ENCODE data around the gene RIPPLY3. TPM values are rescaled to one million over a fixed set of nuclear protein-coding genes. Genes with fewer than 3 reads are reported as not detected.
A peak's percentile ranks its signal among the peaks of the same experiment; 100 is the strongest.

The RIPPLY3 gene, protein sequence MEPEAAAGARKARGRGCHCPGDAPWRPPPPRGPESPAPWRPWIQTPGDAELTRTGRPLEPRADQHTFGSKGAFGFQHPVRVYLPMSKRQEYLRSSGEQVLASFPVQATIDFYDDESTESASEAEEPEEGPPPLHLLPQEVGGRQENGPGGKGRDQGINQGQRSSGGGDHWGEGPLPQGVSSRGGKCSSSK
- total RNA-seq: under 1 TPM in 1 of 2 donors, not detected in 1; 0.11 TPM
- long read RNA-seq: 0 reads

DNA sequence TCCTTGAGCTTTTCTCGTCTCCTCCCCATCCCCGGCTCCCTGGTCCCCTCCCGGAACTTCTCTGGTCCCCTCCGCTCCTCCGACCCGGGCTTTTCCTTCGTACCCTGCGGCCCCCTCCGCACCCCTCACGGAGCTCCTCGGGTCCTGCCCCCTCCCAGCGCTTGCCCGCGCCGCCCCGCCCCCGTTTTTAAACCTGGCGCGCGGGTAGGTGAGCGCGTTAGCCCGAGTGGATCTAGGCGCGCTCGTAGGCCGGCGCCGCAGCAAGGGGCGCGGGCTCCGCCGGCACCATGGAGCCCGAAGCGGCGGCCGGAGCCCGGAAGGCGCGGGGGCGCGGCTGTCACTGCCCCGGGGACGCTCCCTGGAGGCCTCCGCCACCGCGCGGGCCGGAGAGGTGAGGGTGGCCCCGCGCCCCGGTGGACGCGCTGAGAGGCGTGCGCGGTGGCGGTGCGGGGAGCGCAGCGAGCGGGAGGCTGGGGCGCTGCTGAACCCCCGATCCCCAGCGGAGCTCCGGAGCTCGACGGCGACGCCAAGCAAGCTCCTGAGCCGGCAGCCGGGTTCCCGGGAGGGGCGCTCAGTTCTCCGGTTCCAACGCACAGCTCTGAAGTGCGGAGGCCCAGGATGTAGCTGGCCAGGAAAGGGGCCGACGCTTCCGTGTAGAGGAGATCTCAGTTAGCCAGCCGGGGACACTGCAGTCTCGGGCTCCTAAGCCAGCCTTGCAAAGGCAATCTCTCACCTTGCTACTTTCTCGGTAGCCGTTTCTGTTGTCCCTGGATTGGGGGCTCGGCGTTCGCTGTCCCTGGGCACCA is at the start of gene RIPPLY3:
Gene RIPPLY3, plus strand, starts transcription at position 217 of the 806 bp plus-strand sequence. Its CDS starts 71 bp downstream, at position 288.
- peak in 1 of 2 donors; percentile 30 for DNase-seq
- intact Hi-C loops (cut with DNase I, micrococcal nuclease): no loop called here
- ATAC-seq: peak; percentile 28

DNA sequence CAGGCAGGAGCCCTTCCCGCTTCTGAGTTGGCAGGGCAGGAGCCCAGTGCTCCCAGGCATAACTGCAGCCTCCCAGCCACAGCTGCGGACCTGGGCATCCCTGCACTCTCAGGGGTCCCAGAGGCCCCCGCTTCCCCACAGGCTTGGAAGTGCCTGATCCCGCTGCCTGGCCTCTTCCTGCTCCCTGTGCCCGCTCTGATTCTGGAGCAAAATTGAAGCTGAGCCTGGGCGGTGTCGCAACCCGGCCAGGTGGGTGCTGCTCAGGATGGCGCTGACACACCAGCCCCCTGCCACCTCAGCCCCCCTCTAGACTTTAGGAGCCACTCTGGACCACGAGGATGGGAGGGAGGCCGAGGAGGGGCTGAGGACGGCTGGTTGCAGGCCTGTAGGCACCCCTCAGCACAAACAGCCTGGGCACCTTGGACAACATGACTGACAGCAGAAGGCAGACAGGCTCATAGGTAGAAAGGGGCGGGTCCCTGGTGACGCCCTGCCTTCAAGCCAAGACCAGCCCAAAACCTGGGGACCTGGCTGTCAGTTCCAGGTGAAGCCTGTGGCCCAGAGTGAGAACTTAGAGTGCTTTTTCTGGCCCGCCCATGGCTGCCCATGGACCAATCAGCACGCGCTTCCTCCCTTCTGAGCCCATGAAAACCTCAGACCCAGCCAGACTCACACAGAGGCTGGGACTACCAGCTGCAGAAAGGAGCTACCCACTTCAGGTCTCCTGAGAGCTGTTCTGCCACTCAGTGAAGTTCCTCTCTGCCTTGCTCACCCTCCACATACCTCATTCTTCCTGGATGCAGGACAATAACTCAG is 47.3 kb upstream of the RIPPLY3 start:
- ATAC-seq (peak; percentile 4), DNase-seq (no peak)
- intact Hi-C loops (cut with DNase I, micrococcal nuclease): no loop called here

DNA sequence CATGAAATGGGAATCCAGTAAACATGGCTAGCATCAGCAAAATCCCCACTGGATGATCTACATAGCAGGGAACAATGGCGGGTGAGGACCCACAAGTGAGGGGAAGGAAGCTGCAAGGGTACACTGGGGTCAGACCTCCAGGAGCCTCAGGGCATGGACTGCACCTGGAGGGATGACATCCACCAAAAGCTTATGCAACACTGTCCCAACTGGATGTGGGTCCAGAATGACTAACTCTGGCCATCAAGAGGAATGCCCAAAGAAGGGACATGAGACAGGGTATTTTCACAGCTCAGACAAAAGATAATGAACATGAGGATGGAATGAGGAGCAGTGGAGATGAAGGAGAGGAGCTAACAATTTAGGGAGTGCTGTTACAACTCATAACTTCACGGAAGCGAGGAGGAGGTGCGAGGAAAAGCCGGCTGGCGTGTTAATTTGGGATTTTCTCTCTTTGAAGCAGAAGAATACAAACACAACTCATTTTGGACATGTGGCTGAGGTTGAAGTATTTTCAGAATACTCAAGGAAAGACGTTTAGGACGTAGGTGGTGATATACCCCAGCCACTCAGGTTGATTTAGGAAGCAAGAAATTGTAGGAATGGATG is 45.7 kb upstream of the RIPPLY3 start:
- intact Hi-C loops (cut with DNase I, micrococcal nuclease): no loop called here
- no peak for ATAC-seq
- DNase-seq: no peak

DNA sequence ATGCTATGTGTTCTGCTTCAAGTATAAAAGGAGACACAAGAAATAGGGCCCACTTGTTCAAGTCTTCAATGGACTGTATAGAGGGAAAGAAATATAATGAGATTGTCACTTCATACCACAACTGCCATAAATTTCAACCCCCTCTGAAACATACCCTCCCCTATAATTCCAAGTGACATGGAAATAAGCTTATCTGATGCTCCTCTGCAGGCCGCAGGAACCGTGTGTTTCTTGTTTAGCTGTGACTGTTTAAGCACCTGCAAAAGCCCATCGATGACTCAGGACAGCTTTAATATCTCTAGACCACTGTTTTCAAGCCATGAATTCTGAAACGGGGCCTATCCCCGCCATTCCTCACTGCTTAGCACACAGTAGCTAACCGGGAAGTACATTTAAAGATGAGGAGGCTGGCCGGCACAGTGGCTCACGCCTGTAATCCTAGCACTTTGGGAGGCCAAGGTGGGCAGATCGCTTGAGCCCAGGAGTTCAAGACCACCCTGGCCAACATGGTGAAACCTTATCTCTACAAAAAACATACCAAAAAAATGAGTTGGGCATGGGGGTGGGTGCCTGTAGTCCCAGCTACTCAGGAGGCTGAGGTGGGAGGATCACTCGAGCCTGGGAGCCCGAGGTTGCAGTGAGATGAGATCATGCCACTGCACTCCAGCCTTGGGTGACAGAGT is 44.3 kb upstream of the RIPPLY3 start:
- intact Hi-C loops (cut with DNase I, micrococcal nuclease): no loop called here
- ATAC-seq (no peak), DNase-seq (no peak)

DNA sequence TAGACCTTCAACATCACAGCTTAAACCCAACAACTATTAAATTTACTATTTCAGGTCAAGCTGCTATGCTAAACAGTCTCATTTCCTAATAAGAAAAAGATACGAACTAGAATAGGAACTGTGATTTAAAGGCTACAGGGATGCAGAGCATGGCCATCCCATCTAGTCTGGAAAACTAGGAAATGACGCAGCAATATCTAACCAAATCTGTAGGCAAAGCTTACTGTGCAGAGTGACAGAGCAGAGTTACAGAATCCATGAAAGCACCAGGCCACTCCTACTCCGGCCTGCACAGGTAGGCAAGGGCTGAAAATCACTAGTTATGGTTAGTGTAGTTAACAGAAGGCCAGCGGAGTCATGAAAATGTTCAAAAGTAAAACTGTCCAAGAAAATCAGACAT is 42.1 kb upstream of the RIPPLY3 start:
- no peak for ATAC-seq
- intact Hi-C loops (cut with DNase I, micrococcal nuclease): no loop called here
- no peak for DNase-seq

DNA sequence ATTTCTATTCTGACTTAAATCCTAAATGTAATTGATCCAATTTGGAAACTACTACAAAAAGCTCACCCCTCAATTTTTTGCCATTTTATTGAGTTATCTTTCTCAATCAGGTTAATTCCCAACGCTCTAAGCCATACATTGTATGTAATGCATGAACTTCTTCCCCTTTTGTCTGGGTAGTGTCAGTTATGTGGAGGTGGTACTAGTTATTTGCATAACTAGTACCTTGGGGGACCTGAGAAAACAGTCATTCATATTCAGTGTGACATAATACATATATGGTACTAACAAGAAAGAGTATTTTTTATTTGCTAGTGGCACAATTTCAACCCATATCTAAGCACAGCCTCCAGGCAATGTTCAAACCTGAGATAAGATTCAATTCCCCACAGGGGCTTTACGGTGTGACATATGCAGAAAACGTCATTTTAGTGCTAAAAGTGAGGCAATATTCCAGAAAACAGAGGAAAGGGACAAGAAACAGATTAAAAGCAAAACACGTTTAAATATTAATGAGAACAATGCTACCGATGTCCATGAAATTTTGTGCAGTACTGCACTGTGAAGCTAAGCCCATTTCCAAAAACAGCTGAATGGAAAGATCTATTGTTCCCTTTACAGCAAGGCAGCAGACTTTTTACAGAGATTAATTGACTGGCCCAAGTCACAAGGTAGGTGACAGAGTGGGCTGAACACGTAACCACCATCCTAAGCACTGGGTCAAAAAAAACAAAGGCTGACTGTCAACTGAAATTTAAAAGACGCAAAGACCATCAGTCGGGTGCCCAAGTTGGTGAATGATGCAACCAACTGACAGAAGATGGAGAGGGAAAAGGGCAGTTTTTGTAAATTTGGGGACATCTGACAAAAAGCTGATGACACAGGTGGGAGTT is 41.4 kb upstream of the RIPPLY3 start:
- ATAC-seq: no peak
- DNase-seq: no peak

DNA sequence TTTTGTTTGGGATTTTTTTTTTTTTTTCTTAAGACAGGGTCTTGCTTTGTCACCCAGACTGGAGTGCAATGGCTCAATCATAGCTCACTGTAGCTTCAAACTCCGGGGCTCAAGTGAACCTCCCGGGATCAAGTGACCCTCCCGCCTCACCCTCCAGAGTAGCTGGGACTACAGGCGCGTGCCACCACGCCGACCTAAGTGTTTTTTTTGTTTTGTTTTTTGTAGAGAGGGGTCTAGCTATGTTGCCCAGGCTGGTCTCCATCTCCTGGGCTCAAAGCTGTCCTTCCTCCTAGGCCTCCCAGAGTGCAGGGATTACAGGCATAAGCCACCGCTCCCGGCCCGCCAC is 40.8 kb upstream of the RIPPLY3 start:
- intact Hi-C loops (cut with DNase I, micrococcal nuclease): no loop called here
- DNase-seq: no peak

More for the DNA sequence above, 41.4 kb upstream of the RIPPLY3 start:
- intact Hi-C loops (cut with DNase I, micrococcal nuclease): no loop called here

DNA sequence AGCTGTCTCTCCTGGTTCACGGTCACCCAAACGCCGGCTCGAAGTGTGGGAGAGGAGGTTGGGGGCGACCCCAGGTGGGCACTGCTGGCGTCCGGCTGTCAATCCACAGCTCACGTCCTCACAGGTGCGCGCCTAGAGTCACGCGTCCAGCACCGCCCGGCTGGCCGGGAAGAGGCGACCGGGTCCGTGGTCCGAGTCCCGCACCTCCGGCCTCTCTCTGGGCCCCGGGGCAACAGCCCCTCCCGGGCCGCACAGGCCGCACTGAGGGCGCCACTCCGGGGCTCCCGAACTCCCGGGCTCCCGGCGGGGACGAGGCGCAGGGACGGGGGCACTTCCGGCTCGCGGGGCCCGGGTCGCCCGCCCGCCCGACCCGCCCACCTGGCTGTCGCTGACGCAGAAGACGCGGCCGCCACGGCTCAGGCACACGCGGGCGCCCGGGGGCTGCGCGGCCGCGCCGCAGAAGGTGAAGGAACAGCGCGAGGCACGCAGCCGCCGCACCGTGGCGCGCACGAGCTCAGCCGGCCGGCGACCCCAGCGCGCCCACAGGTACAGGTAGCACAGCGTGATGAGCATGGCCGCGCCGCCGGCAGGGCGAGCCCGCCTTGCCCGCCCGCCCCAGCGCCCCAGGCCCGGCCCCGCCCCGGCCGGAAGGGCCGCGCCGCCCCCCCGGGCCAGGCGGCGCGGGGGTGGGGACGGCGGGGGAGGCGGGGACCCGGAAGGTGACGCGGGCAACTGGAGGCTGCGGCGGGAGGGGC is 40.3 kb upstream of the RIPPLY3 start, which contains the start of gene HLCS:
Gene HLCS, minus strand, starts transcription at position 604 of the 755 bp plus-strand sequence. Its CDS starts 31 bp downstream, at position 573.
- DNase-seq (peak; percentile 72 to 79), ATAC-seq (peak; percentile 85)
- intact Hi-C loops (cut with DNase I, micrococcal nuclease): no loop called here

More for the DNA sequence above, 40.8 kb upstream of the RIPPLY3 start:
- ATAC-seq: peak; percentile 38

DNA sequence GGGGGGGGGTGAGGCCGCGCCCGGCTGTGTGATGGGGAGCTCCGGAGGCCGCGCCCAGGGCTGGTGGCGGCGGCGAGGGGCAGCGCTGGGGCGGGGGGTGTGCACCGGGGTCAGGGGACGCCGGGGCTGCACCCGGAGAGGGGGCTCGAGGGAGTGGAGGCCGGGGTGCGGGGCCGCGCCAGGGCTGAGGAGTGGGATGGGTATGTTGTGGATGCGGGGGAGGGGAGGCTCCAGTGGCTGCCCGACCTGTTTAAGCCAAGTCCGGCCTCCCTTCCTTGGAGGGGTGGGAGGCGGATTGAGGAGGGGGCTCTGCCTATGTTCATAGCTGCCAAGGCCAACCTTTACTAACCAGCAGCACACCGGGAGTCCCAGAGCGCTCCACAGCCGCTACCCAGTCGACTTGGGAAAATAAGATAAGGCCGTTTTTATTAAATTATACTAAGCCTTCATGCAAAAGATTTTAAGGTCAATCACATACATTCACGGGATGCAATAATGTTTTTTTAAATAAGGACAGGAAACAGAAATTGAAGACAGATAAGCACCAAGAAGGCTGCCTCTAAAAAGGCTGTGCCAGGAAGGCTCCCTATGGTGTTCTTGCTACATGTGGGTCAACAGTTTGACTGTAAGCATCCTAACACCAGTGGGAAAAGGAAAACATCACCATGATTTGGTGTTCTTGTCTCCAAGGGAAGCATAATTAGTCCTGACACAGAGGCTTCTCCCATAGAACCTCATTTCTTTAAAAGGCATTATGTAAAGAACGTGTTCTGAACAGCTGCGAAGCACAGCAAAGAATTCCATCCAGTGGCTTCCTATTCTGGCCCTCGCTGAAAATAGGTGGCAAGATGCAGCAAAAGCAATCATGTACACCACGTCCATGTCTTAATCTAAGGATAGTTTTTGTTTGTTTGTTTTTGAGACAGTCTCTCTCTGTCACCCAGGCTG is 39.4 kb upstream of the RIPPLY3 start:
- intact Hi-C loops (cut with DNase I, micrococcal nuclease): no loop called here
- ATAC-seq: no peak
- no peak for DNase-seq

DNA sequence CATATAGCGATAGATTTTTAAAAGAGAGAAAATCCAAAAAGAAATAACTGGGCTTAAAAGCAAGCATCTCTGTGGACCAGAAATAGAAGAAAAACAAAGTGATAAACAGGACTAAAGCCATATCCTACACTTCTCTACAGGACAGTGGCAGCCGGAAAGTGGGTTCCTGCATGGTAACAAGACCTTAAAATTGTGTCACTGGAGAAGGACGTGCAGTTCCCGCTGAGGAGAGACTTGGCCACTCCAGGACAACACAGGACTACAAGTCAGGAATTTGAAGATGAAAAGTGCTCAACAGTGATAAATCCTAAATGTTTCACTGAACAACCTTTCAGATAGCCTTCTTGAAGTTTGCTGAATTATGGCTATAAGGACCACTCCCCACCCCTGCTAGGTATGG is 38.1 kb upstream of the RIPPLY3 start:
- intact Hi-C loops (cut with DNase I, micrococcal nuclease): no loop called here
- DNase-seq (no peak), ATAC-seq (no peak)

DNA sequence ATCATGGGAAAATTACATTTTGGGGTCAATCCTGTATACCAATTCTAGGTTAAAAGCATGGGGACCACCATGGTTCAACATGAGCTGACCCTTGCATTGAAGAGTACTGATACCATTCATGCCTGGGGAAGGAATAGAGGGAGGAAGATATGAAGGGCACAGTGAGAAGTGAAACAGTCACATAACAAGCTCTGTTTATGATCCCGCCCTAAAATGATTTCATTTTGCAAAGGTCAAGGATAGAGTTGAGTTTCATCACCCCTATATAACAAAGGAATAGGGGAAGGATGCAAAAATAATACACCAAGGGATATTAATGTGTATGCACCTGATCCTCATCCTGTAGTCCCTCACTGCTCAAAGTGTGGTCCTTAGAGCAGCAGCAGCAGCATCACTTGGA is 37.5 kb upstream of the RIPPLY3 start:
- intact Hi-C loops (cut with DNase I, micrococcal nuclease): no loop called here
- ATAC-seq (no peak), DNase-seq (no peak)

DNA sequence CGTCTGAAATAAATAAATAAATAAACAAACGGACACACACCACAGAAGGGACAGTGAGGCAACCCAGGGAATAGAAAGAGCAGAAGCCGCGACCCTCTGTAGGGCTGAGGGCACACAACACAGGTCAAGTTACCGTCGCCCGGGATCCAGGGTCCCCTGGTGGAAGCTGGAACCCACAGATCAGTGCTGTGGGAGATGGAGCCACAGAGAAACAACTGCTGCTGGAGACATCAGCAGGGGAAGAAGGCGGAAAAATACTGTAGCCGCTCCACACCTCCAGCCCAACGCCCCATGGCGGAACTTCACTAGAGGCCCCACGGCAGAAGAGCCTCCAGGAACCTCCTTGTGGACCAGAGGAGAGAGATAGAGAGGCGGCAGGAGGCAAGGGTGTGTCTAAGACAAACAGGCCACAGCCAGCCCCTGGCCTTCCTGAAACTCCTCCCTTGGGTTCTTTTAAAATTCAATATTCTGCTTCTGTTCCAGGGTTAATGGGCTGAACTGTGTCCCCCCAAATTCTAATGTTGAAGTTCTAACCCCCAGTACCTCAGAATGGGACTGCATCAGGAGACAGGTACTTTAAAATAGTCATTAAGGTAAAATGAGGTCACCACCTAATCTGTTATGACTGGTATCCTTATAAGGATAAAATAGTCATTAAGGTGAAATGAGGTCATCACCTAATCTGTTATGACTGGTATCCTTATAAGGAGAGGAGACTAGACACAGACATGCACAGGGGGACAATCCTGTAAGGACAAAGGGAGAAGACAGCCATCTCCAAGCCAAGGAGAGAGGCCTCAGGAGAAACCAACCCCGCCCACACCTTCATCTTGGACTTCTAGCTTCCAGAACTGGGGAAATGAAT is 32.3 kb upstream of the RIPPLY3 start:
- ATAC-seq (peak; percentile 68), DNase-seq (no peak)
- intact Hi-C loops (cut with DNase I, micrococcal nuclease): no loop called here

DNA sequence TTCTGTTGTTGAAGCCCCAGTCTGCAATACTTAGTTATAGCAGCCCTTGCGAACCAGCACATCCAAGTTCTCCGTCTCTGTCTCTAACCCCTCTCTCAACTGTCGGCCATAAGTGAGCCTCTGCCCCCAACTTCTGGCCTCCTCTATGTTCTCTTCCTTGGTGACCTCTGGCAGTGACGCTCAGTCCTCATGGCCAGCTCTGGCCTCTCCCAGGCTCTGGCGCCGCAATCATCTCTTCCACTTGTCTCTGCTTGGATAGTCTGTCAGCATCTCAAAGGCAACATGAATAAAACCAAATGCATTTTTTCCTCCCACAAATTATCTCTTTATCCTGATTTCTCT is 31.7 kb upstream of the RIPPLY3 start:
- no peak for ATAC-seq
- no peak for DNase-seq
- intact Hi-C loops (cut with DNase I, micrococcal nuclease): no loop called here

DNA sequence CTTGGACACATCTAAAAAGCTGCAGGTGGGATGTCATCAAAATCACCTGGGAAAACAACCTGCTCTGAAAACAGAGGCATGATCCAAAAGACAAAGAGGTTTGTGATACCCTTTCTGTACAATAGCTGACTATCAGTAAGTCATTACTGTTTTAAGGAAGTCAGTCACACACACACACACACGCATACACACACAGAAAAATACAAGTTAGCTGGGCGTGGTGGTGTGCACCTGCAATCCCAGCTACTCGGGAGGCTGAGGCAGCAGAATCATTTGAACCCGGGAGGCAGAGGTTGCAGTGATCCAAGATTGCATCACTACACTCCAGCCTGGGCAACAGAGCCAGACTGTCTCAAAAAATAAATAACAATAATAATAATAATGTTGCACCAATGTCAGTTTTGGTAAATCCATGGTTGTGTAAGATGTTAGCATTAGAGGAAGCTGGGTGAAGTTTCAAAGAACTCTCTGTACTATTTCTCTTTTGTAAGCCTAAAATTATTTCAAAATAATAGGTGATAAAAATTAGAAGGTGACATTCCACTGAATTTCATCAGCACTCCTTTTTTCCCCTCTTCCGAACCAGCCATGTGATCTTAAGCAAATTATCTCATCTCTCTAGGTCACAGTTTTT is 30.2 kb upstream of the RIPPLY3 start:
- ATAC-seq: no peak
- intact Hi-C loops (cut with DNase I, micrococcal nuclease): no loop called here

More for the DNA sequence above, 30.2 kb upstream of the RIPPLY3 start:
- no peak for DNase-seq
